ENCODE data around the gene MAX.
"Not testable (repeated sequence)": the region's sequence is repeated elsewhere in the genome, so short reads cannot be mapped to it uniquely, and the experiment has no call there.

MAX gene

GRCh38 chr14:65104791-65105190 lies 2.5 kb upstream of the MAX start:
- DNase-seq (ENCODE audit: low read depth, low spot score) = no peak

GRCh38 chr14:65103150-65103760 lies 938 bp upstream of the MAX start:
- DNase-seq (ENCODE audit: low read depth, low spot score) = no peak

- peak; percentile 13 for DNase-seq (ENCODE audit: low read depth, low spot score)
Observed at GRCh38 chr14:65101631-65102440, 481 bp downstream of the MAX start.

- no peak for DNase-seq (ENCODE audit: low read depth, low spot score)
Observed at GRCh38 chr14:65100922-65101541, 1.3 kb downstream of the MAX start.

GRCh38 chr14:65098586-65098985 lies 3.7 kb downstream of the MAX start:
- no peak for DNase-seq (ENCODE audit: low read depth, low spot score)

GRCh38 chr14:65096323-65097089 lies 5.8 kb downstream of the MAX start:
- DNase-seq (ENCODE audit: low read depth, low spot score) = no peak

GRCh38 chr14:65095633-65096205 lies 6.6 kb downstream of the MAX start:
- DNase-seq (ENCODE audit: low read depth, low spot score) = no peak

- DNase-seq (ENCODE audit: low read depth, low spot score) = no peak
Observed at GRCh38 chr14:65092349-65092748, 10.0 kb downstream of the MAX start.

- not testable (repeated sequence) for DNase-seq (ENCODE audit: low read depth, low spot score)
Observed at GRCh38 chr14:65087835-65088234, 14.5 kb downstream of the MAX start.

GRCh38 chr14:65086686-65087085 lies 15.6 kb downstream of the MAX start:
- DNase-seq (ENCODE audit: low read depth, low spot score) = not testable (repeated sequence)

- no peak for DNase-seq (ENCODE audit: low read depth, low spot score)
Observed at GRCh38 chr14:65084554-65085505, 17.5 kb downstream of the MAX start.

GRCh38 chr14:65082930-65083329 lies 19.4 kb downstream of the MAX start:
- no peak for DNase-seq (ENCODE audit: low read depth, low spot score)

- DNase-seq (ENCODE audit: low read depth, low spot score) = no peak
Observed at GRCh38 chr14:65080960-65081747, 21.2 kb downstream of the MAX start.

- DNase-seq (ENCODE audit: low read depth, low spot score) = no peak
Observed at GRCh38 chr14:65079768-65080167, 22.5 kb downstream of the MAX start.

GRCh38 chr14:65079201-65079600 lies 23.1 kb downstream of the MAX start:
- no peak for DNase-seq (ENCODE audit: low read depth, low spot score)

GRCh38 chr14:65077318-65077717 lies 25.0 kb downstream of the MAX start:
- no peak for DNase-seq (ENCODE audit: low read depth, low spot score)

GRCh38 chr14:65075628-65076325 lies 26.5 kb downstream of the MAX start:
- no peak for DNase-seq (ENCODE audit: low read depth, low spot score)

GRCh38 chr14:65074449-65075150 lies 27.7 kb downstream of the MAX start:
- DNase-seq (ENCODE audit: low read depth, low spot score) = no peak

All from activated naive CD8-positive, alpha-beta T cell treated with anti-CD3 and anti-CD28 coated beads, Interleukin-2, amount 50 U/mL, for 16 hours (primary cell).